ENCODE data around the gene IMMP2L.
"Not testable (repeated sequence)": the region's sequence is repeated elsewhere in the genome, so short reads cannot be mapped to it uniquely, and the experiment has no call there.

IMMP2L gene

GRCh38 chr7:111510062-111510461 lies 52.2 kb downstream of the IMMP2L start:
- H3K9ac ChIP-seq (ENCODE audit: low read length): no peak overlapping the region
- no peaks in the 10 kb centered on the region for H3K9me3 ChIP-seq (ENCODE audit: control insufficient read depth, insufficient read depth, low read depth, low read length)

DNA sequence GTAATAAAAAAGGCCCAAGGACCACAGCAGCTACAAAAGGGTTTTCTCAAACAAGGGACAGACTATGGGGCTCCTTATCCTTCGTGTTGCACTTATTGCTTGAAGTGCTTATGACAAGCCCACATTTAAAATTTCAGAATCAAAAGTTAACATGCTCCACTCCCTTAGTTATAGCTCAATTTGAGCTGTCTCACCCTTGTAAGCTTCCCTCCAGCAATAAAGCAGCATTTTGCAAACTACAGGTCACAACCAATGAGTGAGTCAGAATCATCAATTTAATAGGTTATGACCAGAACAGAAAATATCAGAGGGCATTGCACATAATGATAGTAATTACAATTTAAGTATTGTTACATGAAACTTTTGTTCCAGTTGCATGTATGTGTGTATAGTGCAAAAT lies 53.0 kb downstream of the IMMP2L start:
- H3K36me3 ChIP-seq (ENCODE audit: control insufficient read depth, insufficient read depth, low read length): no peaks in the 10 kb centered on the region
- H3K4me1 ChIP-seq (ENCODE audit: control insufficient read depth, insufficient read depth, low read length): no peaks in the 10 kb centered on the region
- no peak overlapping the region for H3K27ac ChIP-seq (ENCODE audit: low read depth, low read length)
- H3K9me3 ChIP-seq (ENCODE audit: control insufficient read depth, insufficient read depth, low read depth, low read length): no peaks in the 10 kb centered on the region
- H3K9ac ChIP-seq (ENCODE audit: low read length): no peak overlapping the region
- no peaks in the 10 kb centered on the region for H3K27me3 ChIP-seq (ENCODE audit: control insufficient read depth, insufficient read depth, low read length)
- no peak overlapping the region for H3K4me3 ChIP-seq (ENCODE audit: low read depth, low read length)

More at GRCh38 chr7:111510062-111510461, 52.2 kb downstream of the IMMP2L start:
- Histone ChIP-seq H3K4me3 (ENCODE audit: low read depth, low read length) (no peak overlapping the region), H3K36me3 (ENCODE audit: control insufficient read depth, insufficient read depth, low read length) (no peaks in the 10 kb centered on the region), H3K27me3 (ENCODE audit: control insufficient read depth, insufficient read depth, low read length) (no peaks in the 10 kb centered on the region), H3K4me1 (ENCODE audit: control insufficient read depth, insufficient read depth, low read length) (no peaks in the 10 kb centered on the region), H3K27ac (ENCODE audit: low read depth, low read length) (no peak overlapping the region)

- H3K27me3 ChIP-seq (ENCODE audit: control insufficient read depth, insufficient read depth, low read length): no peaks in the 10 kb centered on the region
- H3K4me1 ChIP-seq (ENCODE audit: control insufficient read depth, insufficient read depth, low read length): no peaks in the 10 kb centered on the region
- H3K36me3 ChIP-seq (ENCODE audit: control insufficient read depth, insufficient read depth, low read length): no peaks in the 10 kb centered on the region
- no peak overlapping the region for H3K4me3 ChIP-seq (ENCODE audit: low read depth, low read length)
- no peak overlapping the region for H3K27ac ChIP-seq (ENCODE audit: low read depth, low read length)
- H3K9ac ChIP-seq (ENCODE audit: low read length): no peak overlapping the region
- no peaks in the 10 kb centered on the region for H3K9me3 ChIP-seq (ENCODE audit: control insufficient read depth, insufficient read depth, low read depth, low read length)
Observed at GRCh38 chr7:111508387-111508786, 53.9 kb downstream of the IMMP2L start.

GRCh38 chr7:111505422-111505821 lies 56.9 kb downstream of the IMMP2L start:
- not testable (repeated sequence) for H3K9ac ChIP-seq (ENCODE audit: low read length); H3K9me3 ChIP-seq (ENCODE audit: control insufficient read depth, insufficient read depth, low read depth, low read length); H3K27me3 ChIP-seq (ENCODE audit: control insufficient read depth, insufficient read depth, low read length); H3K36me3 ChIP-seq (ENCODE audit: control insufficient read depth, insufficient read depth, low read length); H3K4me3 ChIP-seq (ENCODE audit: low read depth, low read length); H3K4me1 ChIP-seq (ENCODE audit: control insufficient read depth, insufficient read depth, low read length); H3K27ac ChIP-seq (ENCODE audit: low read depth, low read length)

GRCh38 chr7:111501799-111502198 lies 60.5 kb downstream of the IMMP2L start:
- not testable (repeated sequence) for H3K4me1 ChIP-seq (ENCODE audit: control insufficient read depth, insufficient read depth, low read length); H3K4me3 ChIP-seq (ENCODE audit: low read depth, low read length); H3K9me3 ChIP-seq (ENCODE audit: control insufficient read depth, insufficient read depth, low read depth, low read length); H3K36me3 ChIP-seq (ENCODE audit: control insufficient read depth, insufficient read depth, low read length); H3K9ac ChIP-seq (ENCODE audit: low read length); H3K27me3 ChIP-seq (ENCODE audit: control insufficient read depth, insufficient read depth, low read length); H3K27ac ChIP-seq (ENCODE audit: low read depth, low read length)

DNA sequence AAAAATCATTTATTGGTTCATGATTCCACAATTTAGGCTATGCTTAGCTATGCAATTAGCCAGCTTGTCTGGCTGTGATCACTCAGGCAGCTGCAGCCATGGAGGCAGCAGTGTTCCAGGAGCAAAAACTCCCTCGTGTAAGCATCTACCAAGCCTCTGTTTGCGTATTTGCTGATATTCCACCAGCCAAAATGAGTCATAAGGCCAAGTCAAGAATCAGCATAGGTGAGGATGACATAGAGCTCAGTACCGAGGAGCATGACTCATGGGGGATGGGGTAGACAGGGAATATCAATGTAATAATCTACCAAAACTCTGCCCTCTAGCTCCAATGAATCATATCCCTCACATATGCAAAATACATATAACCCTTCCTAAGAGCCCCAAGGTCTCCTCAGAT lies 63.3 kb downstream of the IMMP2L start:
- Histone ChIP-seq H3K27ac (ENCODE audit: low read depth, low read length) (no peak overlapping the region), H3K4me1 (ENCODE audit: control insufficient read depth, insufficient read depth, low read length) (no peaks in the 10 kb centered on the region), H3K27me3 (ENCODE audit: control insufficient read depth, insufficient read depth, low read length) (no peaks in the 10 kb centered on the region), H3K36me3 (ENCODE audit: control insufficient read depth, insufficient read depth, low read length) (no peaks in the 10 kb centered on the region), H3K9me3 (ENCODE audit: control insufficient read depth, insufficient read depth, low read depth, low read length) (peaks cover 3% of the 10 kb centered on the region; the same call in 1 of the 2 replicates), H3K4me3 (ENCODE audit: low read depth, low read length) (no peak overlapping the region), H3K9ac (ENCODE audit: low read length) (no peak overlapping the region)

- no peaks in the 10 kb centered on the region for H3K4me1 ChIP-seq (ENCODE audit: control insufficient read depth, insufficient read depth, low read length)
- H3K4me3 ChIP-seq (ENCODE audit: low read depth, low read length): no peak overlapping the region
- H3K9me3 ChIP-seq (ENCODE audit: control insufficient read depth, insufficient read depth, low read depth, low read length): peaks cover 3% of the 10 kb centered on the region; the same call in 1 of the 2 replicates
- H3K9ac ChIP-seq (ENCODE audit: low read length): no peak overlapping the region
- H3K36me3 ChIP-seq (ENCODE audit: control insufficient read depth, insufficient read depth, low read length): no peaks in the 10 kb centered on the region
- H3K27ac ChIP-seq (ENCODE audit: low read depth, low read length): no peak overlapping the region
- no peaks in the 10 kb centered on the region for H3K27me3 ChIP-seq (ENCODE audit: control insufficient read depth, insufficient read depth, low read length)
Observed at GRCh38 chr7:111498391-111499007, 63.8 kb downstream of the IMMP2L start.

GRCh38 chr7:111495173-111495810 lies 67.0 kb downstream of the IMMP2L start:
- Histone ChIP-seq H3K36me3 (ENCODE audit: control insufficient read depth, insufficient read depth, low read length) (no peaks in the 10 kb centered on the region), H3K9me3 (ENCODE audit: control insufficient read depth, insufficient read depth, low read depth, low read length) (no peaks in the 10 kb centered on the region), H3K27me3 (ENCODE audit: control insufficient read depth, insufficient read depth, low read length) (no peaks in the 10 kb centered on the region), H3K4me3 (ENCODE audit: low read depth, low read length) (no peak overlapping the region), H3K9ac (ENCODE audit: low read length) (no peak overlapping the region), H3K27ac (ENCODE audit: low read depth, low read length) (no peak overlapping the region), H3K4me1 (ENCODE audit: control insufficient read depth, insufficient read depth, low read length) (no peaks in the 10 kb centered on the region)

- no peaks in the 10 kb centered on the region for H3K4me1 ChIP-seq (ENCODE audit: control insufficient read depth, insufficient read depth, low read length)
- H3K36me3 ChIP-seq (ENCODE audit: control insufficient read depth, insufficient read depth, low read length): no peaks in the 10 kb centered on the region
- no peaks in the 10 kb centered on the region for H3K27me3 ChIP-seq (ENCODE audit: control insufficient read depth, insufficient read depth, low read length)
- no peaks in the 10 kb centered on the region for H3K9me3 ChIP-seq (ENCODE audit: control insufficient read depth, insufficient read depth, low read depth, low read length)
- no peak overlapping the region for H3K4me3 ChIP-seq (ENCODE audit: low read depth, low read length)
- no peak overlapping the region for H3K27ac ChIP-seq (ENCODE audit: low read depth, low read length)
- H3K9ac ChIP-seq (ENCODE audit: low read length): no peak overlapping the region
Observed at GRCh38 chr7:111492234-111492633, 70.1 kb downstream of the IMMP2L start.

- no peaks in the 10 kb centered on the region for H3K4me1 ChIP-seq (ENCODE audit: control insufficient read depth, insufficient read depth, low read length)
- H3K9ac ChIP-seq (ENCODE audit: low read length): no peak overlapping the region
- H3K27ac ChIP-seq (ENCODE audit: low read depth, low read length): no peak overlapping the region
- no peaks in the 10 kb centered on the region for H3K9me3 ChIP-seq (ENCODE audit: control insufficient read depth, insufficient read depth, low read depth, low read length)
- no peak overlapping the region for H3K4me3 ChIP-seq (ENCODE audit: low read depth, low read length)
- no peaks in the 10 kb centered on the region for H3K36me3 ChIP-seq (ENCODE audit: control insufficient read depth, insufficient read depth, low read length)
- no peaks in the 10 kb centered on the region for H3K27me3 ChIP-seq (ENCODE audit: control insufficient read depth, insufficient read depth, low read length)
Observed at GRCh38 chr7:111486472-111487142, 75.7 kb downstream of the IMMP2L start.

DNA sequence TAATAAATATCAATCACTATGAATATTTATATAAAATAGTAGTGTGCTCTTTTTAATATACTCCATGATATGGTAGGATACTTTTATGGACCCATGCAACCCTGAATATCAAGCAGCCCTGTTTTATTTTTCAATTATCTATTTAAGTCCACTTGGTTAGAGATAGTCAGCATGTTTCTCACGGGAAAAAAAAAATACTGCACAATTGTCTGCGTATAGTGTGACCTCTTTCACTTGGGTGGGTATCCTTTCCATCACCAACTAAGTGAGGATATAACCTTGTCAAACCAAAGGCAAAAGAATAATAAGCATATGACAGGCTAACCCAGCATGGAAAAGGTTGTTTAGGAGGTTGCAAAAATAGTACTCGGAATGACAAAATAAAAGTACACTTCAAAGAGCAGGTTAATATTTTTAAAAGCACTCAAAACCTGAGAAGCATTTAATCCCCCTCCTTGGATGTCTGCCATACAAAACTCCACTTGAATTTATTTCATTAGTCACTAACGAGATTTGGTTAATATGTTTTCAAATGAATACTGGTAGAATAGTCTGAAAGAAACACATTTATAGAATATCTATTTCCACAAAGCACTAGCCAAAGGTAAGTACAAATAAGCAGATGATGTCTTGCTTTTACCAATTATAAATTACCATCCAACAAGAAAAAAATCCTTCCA lies 76.5 kb downstream of the IMMP2L start:
- Histone ChIP-seq H3K9ac (ENCODE audit: low read length) (no peak overlapping the region), H3K27me3 (ENCODE audit: control insufficient read depth, insufficient read depth, low read length) (no peaks in the 10 kb centered on the region), H3K4me1 (ENCODE audit: control insufficient read depth, insufficient read depth, low read length) (no peaks in the 10 kb centered on the region), H3K4me3 (ENCODE audit: low read depth, low read length) (no peak overlapping the region), H3K9me3 (ENCODE audit: control insufficient read depth, insufficient read depth, low read depth, low read length) (no peaks in the 10 kb centered on the region), H3K36me3 (ENCODE audit: control insufficient read depth, insufficient read depth, low read length) (no peaks in the 10 kb centered on the region), H3K27ac (ENCODE audit: low read depth, low read length) (no peak overlapping the region)

All from HUES6 (cell line).